Body of pancreas (tissue), 4 donors: ENCODE measurements around the gene ACAP2.

Source experiments
- CTCF ChIP-seq, 7 experiments: fragments of 450-650 bp in 4 of 7; fragments of 200-600 bp in 3 of 7; sonication (generic) in 3 of 7; IDR thresholded peaks; one replicate each; pipeline ENCODE4 v1.5.1; 2016 to 2019; ENCODE audit warnings: antibody characterized with exemption in 7 of 7
- POLR2A ChIP-seq, 3 donors: fragments of 450-650 bp; IDR thresholded peaks; one replicate each; pipeline ENCODE4 v1.6.1; 2016; ENCODE audit warnings: antibody characterized with exemption in 3 of 3, mild to moderate bottlenecking in 2 of 3

- TF ChIP-seq CTCF (IDR thresholded peaks at IDR 0.05), result no peak
- no peak for TF ChIP-seq POLR2A (IDR thresholded peaks at IDR 0.05)
These were observed 107.9 kb downstream of the ACAP2 start for GRCh38 chr3:195334967-195335366.
